Measurements from ENCODE around the gene TMEM119.

TMEM119 gene, protein sequence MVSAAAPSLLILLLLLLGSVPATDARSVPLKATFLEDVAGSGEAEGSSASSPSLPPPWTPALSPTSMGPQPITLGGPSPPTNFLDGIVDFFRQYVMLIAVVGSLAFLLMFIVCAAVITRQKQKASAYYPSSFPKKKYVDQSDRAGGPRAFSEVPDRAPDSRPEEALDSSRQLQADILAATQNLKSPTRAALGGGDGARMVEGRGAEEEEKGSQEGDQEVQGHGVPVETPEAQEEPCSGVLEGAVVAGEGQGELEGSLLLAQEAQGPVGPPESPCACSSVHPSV

DNA sequence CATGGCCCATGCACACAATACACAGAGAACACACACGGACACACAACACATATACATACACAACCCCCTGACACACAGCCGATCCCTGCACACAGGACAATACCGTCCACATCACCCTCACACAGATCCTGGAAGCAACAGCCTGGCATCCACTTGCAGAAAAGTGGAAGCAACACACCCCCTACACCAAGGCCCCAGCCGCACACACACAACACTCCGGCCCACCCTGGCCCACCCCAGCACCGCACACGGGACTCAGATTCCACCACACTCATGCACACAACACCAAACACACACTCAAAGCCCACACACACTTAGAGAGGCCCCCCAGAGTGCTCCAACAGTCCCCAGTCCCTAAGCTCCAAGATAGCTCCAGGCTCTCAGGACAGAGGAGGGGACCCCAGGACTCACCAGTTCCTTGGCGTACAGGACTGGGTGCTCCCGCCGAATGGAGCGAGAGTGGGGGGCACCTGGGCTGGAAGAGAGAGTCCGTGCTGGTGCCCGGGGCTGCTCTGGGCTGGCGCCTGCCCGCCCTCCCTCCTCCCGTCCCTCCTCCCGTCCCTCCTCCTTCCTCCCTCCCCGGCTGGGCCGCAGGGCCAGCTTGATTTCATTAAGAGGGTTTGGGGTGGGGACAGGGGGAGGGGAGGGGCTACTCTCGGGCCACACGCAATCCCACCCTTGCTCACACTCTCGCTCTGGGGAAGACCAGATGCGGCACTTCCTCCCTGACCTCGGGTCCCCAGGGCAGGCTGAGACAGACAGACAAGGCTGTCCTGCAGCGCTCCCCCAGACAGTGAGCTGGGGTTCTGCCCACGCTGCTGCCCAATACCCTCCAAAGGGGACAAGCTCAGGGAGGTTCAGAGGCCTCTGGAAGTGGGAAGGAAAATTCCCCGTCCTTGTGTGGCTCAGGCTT is at the start of gene TMEM119:
Gene TMEM119 (minus strand): TSS at position 526 of the 913 bp plus-strand sequence. CDS start 5,701 bp downstream, outside the sequence.
- no peak for DNase-seq

DNA sequence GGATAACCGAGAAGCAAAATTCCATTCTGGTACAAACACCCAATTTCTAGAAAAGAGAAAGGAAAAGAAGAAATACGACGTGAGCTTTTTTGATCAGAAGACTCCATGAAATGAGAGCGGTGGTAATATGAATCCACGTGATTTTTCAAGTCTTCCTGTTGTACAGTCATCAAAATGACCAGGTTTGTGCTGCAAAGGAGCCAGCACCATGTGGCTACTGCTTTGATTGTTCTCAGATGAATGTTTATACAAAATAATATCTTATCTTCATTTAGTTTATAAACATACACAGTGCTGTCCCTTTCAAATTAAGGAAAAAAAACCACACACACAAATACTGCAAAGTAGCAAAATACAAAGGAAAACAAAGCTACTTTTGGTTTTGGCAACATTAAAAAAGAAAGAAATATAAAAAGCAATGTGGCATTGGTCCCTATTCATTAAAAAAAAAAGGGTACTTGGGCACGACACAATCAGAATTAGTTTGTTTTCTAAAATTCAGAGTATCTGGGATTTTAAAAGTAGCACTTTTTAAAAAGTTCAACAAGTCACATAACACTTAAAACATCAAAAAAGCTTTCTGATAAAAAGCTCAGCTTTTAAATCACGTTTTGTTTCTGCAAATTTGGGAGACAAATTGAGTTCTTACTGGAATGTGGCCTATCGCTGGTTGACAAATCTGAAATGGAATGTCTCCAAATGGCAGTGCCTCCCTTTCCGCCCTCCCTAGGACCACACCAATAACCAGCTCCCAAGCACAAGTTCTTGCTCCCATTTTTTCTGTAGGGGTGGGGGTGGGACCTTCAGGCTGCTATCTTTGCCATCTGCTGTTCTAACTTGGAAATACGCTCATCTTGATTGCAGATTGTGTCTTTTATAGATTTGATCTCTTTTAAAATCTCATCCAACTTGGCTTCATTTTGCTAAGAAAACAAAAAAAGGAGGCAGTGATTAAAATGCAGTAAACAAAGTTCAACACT is 49.0 kb upstream of the TMEM119 start:
- DNase-seq, result no peak

DNA sequence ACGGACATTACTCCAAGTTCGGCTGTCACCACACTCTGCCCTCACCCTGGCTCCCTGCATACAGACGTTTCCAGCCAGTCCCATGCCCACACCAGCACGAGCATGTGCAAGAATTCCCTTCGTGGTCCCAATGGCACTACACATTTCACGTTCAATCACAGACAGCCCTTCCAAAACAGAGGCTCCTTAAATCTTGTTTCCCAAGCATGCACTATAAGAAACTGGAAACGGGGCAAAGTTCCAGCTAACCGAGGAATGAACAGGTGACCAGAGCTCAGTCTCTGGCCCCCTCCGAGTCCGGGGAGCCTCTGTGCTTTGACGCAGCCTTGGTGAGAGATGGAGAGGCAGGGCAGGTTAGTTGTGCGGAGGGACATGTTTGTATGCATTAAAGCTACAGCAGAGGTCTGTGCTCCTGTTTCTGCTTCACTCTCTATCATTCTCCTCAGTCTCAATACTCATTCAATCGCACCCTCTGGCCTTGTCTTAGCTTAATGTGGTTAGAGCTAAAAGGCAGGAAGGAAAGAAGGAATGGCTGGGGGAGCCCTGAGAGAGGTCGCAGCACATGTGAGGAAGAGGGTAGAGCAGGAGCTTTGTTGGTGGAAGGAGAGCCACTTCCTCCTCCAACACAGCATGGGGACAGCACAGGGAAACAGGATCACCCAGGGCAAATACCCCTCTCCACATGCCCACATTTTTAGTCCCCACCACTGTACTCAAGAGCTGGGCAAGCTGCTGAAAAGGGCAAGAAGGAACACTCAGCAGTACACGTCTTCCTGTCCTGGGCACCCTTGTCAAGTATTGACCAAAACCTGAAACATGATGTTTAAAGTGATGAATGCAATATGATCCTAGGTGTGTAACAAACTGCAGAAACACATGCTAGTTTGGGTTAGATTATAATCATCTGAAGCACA is 48.1 kb upstream of the TMEM119 start:
- no peak for DNase-seq

DNA sequence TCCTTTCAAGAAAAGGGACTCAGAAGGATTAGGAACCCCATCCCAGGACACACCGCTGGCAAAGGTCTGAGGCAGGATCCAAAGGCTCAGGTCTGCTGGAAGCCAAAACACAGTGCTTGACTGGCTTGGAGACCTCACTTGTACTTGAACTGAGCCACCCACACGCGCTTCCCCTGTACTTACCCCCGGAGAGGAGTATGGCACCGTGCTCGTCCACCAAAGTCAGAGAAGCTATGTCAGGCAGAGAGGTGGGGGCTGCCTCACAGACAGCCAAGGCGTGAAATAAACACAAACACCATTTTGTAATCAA is 46.9 kb upstream of the TMEM119 start:
- no peak for DNase-seq

DNA sequence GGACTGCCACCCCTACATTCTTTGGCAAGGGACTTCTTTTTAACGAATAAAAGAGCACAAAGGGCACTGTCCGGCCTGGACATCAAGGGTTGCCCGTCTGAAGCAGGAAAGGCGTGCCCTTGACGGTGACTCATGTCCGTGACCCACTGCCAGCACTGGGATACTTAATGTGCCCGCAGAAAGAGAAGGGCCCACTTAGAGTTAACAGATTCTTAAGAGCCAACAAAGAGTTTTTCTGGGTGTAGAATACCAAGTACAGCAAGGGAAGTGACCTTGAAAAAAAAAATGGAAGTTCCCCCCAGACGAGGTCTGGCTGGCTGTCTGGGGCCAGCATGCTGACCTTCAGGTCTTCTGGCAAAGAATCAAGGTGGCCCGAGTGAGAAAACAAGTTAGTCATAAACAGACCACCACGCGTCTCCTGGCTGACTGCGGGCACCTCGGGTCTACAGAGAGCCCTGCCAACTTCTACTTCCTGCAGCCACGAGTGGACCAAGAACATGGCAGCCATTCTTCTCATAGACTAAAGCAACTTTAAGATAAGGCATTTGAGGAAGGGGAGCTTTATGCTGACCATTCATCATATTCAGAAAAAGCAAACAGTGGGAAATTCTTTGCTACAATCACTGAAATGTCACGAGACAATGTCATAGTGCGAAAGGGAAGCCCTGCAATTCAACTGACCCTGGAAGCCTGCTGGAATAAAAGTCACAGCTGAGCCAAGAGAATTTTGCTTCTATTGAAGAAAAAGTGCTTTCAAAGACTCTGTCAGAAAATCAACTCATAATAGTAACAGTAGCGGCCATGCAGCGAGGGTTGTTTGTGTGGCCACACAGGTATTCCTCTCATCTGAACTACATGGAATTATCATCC is 46.3 kb upstream of the TMEM119 start:
- DNase-seq, result no peak

DNA sequence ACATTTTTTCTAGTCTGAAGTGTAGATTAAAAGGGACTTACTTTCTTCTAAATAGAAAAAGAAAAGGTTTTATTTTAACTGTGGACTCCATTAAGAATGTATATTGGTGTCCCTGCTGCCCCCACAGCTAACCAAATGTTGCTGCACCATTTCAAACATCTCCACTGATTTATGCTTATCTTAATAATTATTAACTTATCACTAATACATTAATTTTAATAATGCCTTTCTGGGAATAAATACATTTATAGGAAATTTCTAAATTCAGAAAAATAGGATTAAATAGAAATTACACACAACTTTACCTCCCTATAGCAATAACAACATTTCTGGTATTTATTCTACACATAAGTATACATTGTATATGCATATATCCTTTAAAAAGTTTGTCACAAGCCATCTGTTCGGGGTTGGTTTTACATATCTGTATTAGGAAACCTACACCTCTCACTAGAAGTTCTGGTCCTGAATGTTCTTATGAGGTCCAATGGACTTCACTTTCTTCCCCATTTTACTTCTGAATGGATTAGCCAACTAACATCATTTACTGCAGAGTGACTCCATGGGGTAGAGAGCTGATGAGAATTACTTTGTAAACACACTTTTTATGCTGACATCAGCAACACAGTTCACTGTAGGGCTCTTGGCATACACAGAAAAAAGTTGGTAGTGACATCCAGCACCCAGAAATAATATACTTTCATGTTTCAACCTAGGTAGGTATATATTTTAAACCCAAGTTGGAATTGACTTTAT is 45.2 kb upstream of the TMEM119 start:
- no peak for DNase-seq

DNA sequence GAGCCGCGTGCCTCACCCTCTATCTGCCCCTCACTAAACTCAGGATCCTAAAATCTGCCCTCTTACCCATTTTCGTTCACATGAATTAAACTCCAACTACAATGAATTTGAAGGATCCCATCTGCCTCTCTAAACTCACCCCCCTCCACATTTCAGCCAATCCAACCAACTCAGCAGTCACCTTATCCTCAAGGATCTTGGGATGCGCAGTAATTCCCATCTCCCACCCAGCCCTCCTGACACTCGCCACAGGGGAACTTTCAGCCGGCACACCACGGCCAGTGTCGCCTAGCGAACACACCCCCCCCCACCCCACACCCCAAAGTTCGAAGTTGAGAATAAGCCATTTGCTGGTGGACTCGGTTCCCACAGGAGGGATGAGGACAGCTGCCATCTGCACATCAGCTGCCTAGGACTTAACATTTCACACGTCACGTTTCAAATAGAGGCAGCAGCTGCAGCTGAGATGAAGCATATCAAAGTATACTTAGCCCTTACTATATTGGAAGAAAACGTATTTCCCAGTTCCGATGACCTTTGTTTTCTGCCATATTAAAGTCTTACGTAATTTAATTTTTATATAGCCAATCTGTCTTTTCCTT is 44.5 kb upstream of the TMEM119 start:
- DNase-seq, result no peak

DNA sequence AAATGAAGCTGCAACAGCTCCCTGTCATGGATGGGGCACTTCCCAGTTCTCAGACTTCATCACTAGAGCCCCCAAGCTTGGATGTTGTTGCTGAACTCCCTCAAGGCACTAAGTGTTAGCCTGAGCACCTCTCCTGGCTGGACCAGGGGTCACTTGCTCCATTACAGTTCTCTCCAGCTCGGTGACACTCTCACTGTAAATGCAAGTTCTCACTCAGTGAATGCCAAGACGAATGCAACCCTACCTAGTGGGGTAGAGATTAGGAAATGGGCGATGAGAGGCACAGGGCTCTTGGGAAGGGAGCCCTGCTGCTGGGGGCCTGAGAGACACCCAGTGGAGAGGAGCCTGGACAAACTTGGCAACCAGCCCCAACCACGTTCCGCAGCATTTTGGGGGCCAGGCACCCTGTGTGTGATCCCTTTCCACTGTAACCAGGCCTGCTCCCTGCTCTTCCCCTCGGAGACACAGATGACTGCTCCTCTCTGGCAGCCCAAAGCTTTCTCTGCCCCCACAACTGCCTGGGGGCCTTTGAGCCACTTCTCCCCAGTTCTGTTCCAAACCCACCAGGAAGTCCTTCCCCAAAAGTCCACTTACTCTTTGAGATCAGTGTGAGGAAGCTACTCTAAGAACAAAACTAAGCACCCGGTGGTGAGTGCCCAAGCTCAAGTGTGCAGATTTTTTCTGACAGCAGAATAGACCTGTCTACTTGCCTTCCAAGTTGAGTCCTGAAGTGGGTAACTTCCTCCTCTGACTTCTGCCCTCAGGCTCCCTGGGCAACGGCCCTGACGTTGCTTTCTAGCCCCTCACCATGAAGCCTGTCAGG is 43.8 kb upstream of the TMEM119 start:
- no peak for DNase-seq

DNA sequence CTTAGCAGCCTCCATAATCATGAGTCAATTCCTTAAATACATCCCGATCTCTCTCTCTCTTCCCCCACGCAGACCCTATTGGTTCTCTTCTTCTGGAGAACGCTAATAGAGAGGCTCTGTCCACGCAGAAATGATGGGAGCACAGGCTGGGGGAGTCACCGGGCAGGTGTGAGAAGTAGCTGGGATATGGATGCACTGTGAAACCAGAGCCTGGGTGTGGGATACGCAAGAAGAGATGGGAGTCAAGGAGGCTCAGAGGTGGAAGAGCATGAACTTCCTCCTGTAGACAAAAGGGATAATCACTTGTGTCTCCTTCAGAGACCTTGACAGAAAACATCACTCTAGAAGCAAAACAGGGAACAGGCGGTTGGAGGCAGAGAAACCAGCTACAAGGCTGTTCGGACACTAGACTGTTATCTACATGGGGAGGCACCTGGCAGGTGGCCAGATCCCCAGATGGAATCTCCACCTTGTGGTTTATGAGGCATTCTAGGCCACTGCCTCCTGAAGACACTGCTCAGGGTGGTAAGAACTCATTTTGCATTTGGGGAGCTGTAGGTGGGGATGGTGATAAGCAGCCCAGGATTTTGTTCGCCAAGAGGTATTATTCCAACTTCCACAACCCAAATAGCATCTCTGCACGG is 43.0 kb upstream of the TMEM119 start:
- DNase-seq, result no peak

DNA sequence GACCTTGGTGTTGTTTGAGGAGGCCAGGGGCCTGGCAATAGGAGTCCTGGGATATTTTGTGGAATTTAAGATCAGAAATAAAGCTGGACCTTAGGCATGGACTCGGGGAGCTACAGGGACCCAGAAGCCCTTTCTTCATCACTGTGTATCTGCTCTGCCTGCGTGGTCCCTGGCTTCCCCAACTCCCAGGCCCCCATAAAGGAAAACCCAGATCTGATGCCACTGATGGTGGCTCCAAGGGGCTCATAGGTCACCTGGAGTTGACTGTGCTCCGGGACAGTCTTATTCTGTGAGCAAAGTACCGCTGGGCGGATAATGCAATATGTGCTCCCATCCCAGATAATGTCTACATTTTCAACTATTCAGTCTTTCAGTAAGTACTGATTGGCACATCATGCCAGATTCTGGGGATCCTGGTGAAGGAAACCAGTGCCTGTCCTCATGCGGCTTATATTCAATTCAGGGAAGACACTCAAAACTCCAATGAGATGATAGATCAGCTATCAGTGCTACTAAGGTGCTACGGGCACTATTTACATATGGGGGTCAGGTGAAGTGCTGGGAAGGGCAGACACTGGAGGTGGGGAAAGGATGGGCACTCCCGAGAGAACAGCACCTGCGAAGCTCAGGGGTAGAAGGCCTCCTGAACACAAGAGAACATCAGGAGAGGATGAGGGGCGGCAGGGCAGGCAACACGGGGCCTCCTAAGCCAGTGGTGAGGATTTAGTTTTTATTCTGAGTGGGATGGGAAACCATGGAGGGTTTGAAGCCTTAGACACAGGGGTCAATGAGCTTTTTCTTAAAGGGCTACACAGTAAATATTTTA is 41.3 kb upstream of the TMEM119 start:
- DNase-seq, result no peak

DNA sequence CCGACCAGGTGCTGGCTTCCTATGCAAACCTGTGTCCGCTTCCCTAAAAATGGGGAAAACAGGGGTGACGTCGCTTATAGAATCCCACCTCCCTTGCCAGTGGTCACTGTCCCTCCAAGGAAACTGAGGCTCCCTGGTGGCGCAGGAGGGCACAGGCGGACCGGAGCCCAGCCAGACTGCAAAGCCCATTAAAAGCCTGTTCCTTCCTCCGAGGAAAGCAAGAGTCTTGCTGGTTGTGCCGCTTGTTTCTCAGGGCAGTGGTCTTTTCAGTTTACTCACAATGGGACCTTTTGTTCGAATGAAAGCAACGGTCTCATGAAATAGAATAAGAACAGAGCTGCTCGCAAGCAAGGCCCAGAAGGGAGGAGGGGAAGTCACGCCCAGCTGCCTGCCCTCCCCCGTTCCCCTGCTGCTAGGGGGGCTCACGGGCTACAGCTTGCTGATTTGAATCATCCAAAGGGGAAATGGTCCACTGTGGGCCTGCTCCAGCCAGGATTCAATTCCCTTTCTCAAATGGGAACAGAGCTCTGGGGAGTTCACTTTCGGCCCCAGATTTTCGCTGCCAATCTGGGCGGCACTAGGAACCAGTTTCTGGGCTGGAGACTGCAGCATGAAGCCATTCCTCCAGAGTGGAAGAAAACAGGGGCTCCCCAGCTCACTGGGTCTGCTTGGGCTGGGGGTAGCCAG is 40.4 kb upstream of the TMEM119 start:
- DNase-seq, result no peak

DNA sequence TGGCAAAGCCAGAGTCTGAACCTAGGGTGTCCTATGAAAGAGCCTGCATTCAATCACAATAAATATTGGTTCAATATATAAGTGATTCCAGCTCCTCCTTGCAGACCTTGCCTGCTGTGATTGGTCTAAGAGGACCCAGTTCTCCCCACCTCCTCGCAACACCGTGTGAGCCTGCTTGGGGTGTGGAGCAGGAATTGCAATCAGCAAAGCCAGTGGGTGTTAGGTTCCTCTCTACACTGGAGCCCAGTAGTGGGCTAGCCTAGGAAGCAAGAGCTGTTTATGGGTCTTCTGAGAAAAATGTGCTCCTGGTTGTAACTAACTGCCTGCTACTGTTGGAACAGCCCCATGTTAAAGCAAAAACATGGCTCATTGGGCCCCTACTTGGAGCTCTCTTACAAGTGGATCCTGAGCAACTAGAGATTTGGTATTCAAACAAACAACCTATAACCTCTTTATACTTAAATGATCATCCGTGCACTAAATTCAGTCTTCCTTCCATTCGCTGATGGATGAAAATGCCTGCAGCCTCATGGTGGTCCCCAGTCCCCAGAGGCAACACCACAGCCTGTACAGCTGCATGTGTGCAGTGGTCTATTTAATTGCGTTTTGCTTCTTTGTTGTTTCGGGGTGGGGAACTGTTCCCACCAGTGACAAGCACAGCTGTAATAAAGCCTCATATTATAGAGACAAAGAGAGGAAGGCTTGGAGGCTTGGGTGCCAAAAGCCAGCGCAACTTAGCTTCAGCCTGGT is 39.5 kb upstream of the TMEM119 start:
- DNase-seq, result no peak

DNA sequence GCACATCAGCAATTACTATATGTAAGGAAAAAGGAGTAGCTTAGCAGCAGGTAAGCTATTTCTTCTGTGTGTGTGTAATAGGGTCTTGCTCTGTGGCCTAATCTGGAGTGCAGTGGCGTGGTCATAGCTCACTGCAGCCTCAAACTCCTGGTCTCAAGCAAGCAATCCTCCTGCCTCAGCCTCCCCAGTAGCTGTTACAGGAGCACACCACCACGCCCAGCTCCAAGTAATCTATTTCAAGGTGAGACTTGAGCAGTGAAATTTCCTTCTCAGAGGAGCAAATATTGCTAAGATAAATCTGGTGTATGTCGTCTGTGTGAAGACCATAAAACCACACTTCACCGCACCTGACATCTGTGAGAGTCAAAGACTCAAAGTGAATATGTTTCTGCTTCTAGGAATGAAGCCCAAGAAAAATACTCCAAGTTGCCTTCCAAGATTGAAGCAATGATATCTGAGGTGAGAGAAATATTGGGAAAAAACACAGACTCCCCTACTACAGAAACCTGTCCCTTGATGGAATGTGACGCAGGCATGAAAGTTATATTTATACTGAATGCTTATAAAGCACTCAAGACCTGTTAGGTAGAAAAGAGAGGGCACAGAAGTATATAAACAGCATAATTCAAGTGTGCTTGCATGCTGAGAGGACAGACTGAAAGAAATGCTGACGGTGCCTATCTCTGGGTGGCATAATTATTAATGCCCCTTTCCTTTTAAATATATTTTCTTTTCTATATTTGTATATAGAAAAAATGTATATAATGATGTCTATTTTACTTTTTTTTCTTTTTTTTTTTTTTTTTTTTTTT is 38.3 kb upstream of the TMEM119 start:
- DNase-seq, result no peak

DNA sequence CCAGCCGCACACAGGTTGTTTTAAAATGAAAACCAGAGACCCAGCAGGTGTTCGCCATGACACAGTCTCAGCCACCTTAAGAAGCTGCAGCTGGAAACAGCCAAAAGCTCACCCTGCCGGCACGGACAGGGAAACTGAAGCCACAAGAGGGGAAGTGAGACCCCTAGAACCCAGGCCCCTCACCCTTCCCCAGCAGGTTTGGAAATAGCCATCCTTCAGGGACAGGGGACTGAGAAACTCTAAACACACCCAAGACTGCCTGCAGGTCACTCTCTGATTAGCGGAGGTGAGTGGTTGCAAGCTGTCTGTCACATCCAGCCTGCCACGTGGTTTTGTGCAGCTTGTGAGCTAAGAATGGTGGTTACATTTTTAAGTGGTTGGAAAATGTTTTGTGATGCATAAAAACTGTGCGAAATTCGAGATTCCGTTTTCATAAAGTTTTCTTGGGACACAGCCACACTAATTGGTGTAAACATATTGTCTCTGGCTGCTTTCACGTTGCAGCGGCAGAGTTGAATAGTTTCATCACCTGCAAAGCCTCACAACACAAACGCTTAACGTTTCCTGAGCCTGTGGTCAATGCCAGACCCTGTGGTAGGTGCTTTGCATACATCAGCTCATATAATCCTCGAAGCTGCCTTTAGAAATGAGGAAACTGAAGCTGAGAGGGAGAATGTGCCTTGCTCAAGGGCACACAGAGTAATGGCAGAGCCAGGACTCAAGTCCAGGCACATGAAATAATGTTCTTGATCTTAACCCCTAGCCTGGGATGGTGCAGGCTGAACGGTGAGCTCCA is 37.5 kb upstream of the TMEM119 start:
- DNase-seq, result no peak
